H1 (cell line): ENCODE results near the gene MGMT. TPM values are rescaled to one million over a fixed set of nuclear protein-coding genes. Genes with fewer than 3 reads are reported as not detected.

ENCODE experiments used
- CTCF ChIA-PET: fragments of 300-600 bp; sonication (Branson Sonifier 250); formaldehyde crosslinking; loops from one replicate; lab custom pipeline; 2021; ENCODE audit not compliant: partially characterized antibody; lab: Charles Lee
- POLR2A ChIA-PET: fragments of 300-600 bp; sonication (Branson Sonifier 250); formaldehyde crosslinking; loops from one replicate; lab custom pipeline; 2021; ENCODE audit warnings: inconsistent platforms; ENCODE audit not compliant: partially characterized antibody; lab: Charles Lee
- DNase-seq, 2 experiments: peaks; one replicate each; pipeline versions ENCODE4 v3.0.0 to v3.0.0-alpha.2; 2010 to 2022; ENCODE audit warnings: low spot score in 2 of 2, low read depth in 1 of 2, mixed read lengths in 1 of 2
- FAIRE-seq: peaks from 2 replicates; lab custom pipeline; 2011; peaks lifted over from hg19 to GRCh38; lab: Jason Lieb, UNC
- H2AFZ ChIP-seq: 2 replicates; pipeline ENCODE4 v1.8.1; 2012; ENCODE audit warnings: low read length, inconsistent platforms
- H2AK5ac ChIP-seq: 2 replicates; pipeline ENCODE4 v1.6.1; 2013; ENCODE audit warnings: low read depth, low read length
- H2BK120ac ChIP-seq: replicated peaks from 2 replicates; pipeline ENCODE3; 2013; ENCODE audit warnings: low read depth, low read length, inconsistent platforms
- H2BK12ac ChIP-seq: 2 replicates; pipeline ENCODE4 v1.6.1; 2013; ENCODE audit warnings: low read depth, low read length
- H2BK15ac ChIP-seq: 2 replicates; pipeline ENCODE4 v1.6.1; 2013; ENCODE audit warnings: low read length
- H2BK20ac ChIP-seq: 2 replicates; pipeline ENCODE4 v1.6.1; 2013; ENCODE audit warnings: low read length
- H2BK5ac ChIP-seq: 2 replicates; pipeline ENCODE4 v1.6.1; 2013; ENCODE audit warnings: low read depth, low read length
- H3K14ac ChIP-seq: 2 replicates; pipeline ENCODE4 v1.6.1; 2013; ENCODE audit warnings: inconsistent platforms; ENCODE audit not compliant: insufficient read length
- H3K18ac ChIP-seq: 2 replicates; pipeline ENCODE4 v1.6.1; 2013; ENCODE audit warnings: low read length; ENCODE audit errors: extremely low read depth
- H3K23ac ChIP-seq: 2 replicates; pipeline ENCODE4 v1.6.1; 2013; ENCODE audit warnings: inconsistent platforms; ENCODE audit not compliant: insufficient read length
- H3K23me2 ChIP-seq: 2 replicates; pipeline ENCODE4 v1.6.1; 2013; ENCODE audit warnings: low read depth, low read length
- H3K27ac ChIP-seq: 2 replicates; pipeline ENCODE4 v1.6.1; 2011; ENCODE audit warnings: low read depth, low read length, inconsistent platforms
- H3K27me3 ChIP-seq, 4 experiments: replicated peaks in 1 of 4; 1 replicate in 1 of 4; 2 replicates in 3 of 4; pipeline versions ENCODE4 v1.6.1 to v1.8.1; 2011 to 2013; ENCODE audit warnings: low read length in 3 of 4, mild to moderate bottlenecking in 3 of 4, inconsistent platforms in 2 of 4, mixed read lengths in 2 of 4, moderate library complexity in 1 of 4; ENCODE audit not compliant: control insufficient read depth in 3 of 4, insufficient read depth in 3 of 4; ENCODE audit errors: extremely low read depth in 1 of 4
- H3K36me3 ChIP-seq, 4 experiments: 2 replicates each; pipeline versions ENCODE4 v1.6.1 to v1.8.1; 2011 to 2013; ENCODE audit warnings: mild to moderate bottlenecking in 4 of 4, low read length in 3 of 4, moderate library complexity in 2 of 4, control low read depth in 1 of 4, inconsistent platforms in 1 of 4; ENCODE audit not compliant: insufficient read depth in 4 of 4, control insufficient read depth in 2 of 4
- H3K4ac ChIP-seq: replicated peaks from 2 replicates; pipeline ENCODE3; 2013; ENCODE audit warnings: low read length, low read depth, mixed read lengths, inconsistent platforms; ENCODE audit not compliant: insufficient read length
- H3K4me1 ChIP-seq, 4 experiments: replicated peaks in 1 of 4; 1 replicate in 1 of 4; 2 replicates in 3 of 4; pipeline versions ENCODE4 v1.6.1 to v1.8.1; 2011 to 2013; ENCODE audit warnings: low read length in 3 of 4, inconsistent platforms in 2 of 4, mixed read lengths in 1 of 4; ENCODE audit not compliant: insufficient read depth in 4 of 4, control insufficient read depth in 3 of 4
- H3K4me2 ChIP-seq, 2 experiments: 2 replicates each; pipeline versions ENCODE4 v1.6.1 to v1.8.1; 2011 to 2013; ENCODE audit warnings: low read depth in 2 of 2, low read length in 2 of 2, control low read depth in 1 of 2, inconsistent platforms in 1 of 2, mild to moderate bottlenecking in 1 of 2; ENCODE audit not compliant: insufficient read depth in 1 of 2
- H3K4me3 ChIP-seq, 4 experiments: fragments of 200-600, 300-600 bp in 1 of 4; sonication (generic), shearing (Covaris generic), sonication (Bioruptor Twin) in 1 of 4; 2 replicates each; pipeline versions ENCODE4 v1.5.1 to v1.8.1; 2011 to 2016; ENCODE audit warnings: low read length in 4 of 4, low read depth in 3 of 4, control low read depth in 2 of 4, inconsistent platforms in 2 of 4, mild to moderate bottlenecking in 2 of 4, mixed read lengths in 1 of 4, moderate library complexity in 1 of 4; ENCODE audit not compliant: insufficient read depth in 2 of 4; ENCODE audit errors: extremely low read depth in 1 of 4
- H3K56ac ChIP-seq: replicated peaks from 2 replicates; pipeline ENCODE3; 2013; ENCODE audit warnings: low read depth, mild to moderate bottlenecking, mixed read lengths, low read length, inconsistent platforms; ENCODE audit not compliant: insufficient read length
- H3K79me1 ChIP-seq: 2 replicates; pipeline ENCODE4 v1.6.1; 2013; ENCODE audit warnings: low read depth, low read length, control low read depth
- H3K79me2 ChIP-seq, 2 experiments: 2 replicates each; pipeline versions ENCODE4 v1.6.1 to v1.8.1; 2012 to 2013; ENCODE audit warnings: low read length in 2 of 2, mild to moderate bottlenecking in 2 of 2, inconsistent platforms in 1 of 2; ENCODE audit not compliant: insufficient read depth in 2 of 2, control insufficient read depth in 1 of 2
- H3K9ac ChIP-seq, 4 experiments: replicated peaks in 1 of 4; 1 replicate in 1 of 4; 2 replicates in 3 of 4; pipeline versions ENCODE4 v1.6.1 to v1.8.1; 2011 to 2013; ENCODE audit warnings: low read depth in 3 of 4, low read length in 3 of 4, control low read depth in 2 of 4, mild to moderate bottlenecking in 2 of 4, moderate library complexity in 2 of 4, inconsistent platforms in 1 of 4; ENCODE audit errors: extremely low read depth in 1 of 4
- H3K9me3 ChIP-seq, 2 experiments: 2 replicates each; pipeline versions ENCODE4 v1.6.1 to v1.8.1; 2012 to 2013; ENCODE audit warnings: mild to moderate bottlenecking in 2 of 2, moderate library complexity in 2 of 2, control low read depth in 1 of 2, inconsistent platforms in 1 of 2, low read depth in 1 of 2, low read length in 1 of 2, mixed read lengths in 1 of 2; ENCODE audit not compliant: insufficient read depth in 2 of 2
- H4K20me1 ChIP-seq, 2 experiments: replicated peaks in 1 of 2; 2 replicates each; pipeline versions ENCODE3 to v1.8.1; 2011 to 2013; ENCODE audit warnings: inconsistent platforms in 2 of 2, low read length in 2 of 2, mild to moderate bottlenecking in 1 of 2; ENCODE audit not compliant: insufficient read depth in 2 of 2, control insufficient read depth in 1 of 2
- H4K5ac ChIP-seq: 2 replicates; pipeline ENCODE4 v1.6.1; 2013; ENCODE audit warnings: low read length, low read depth, mixed read lengths, inconsistent platforms; ENCODE audit not compliant: insufficient read length
- H4K8ac ChIP-seq: 2 replicates; pipeline ENCODE4 v1.8.0; 2013; ENCODE audit warnings: mild to moderate bottlenecking, moderate library complexity, low read length, inconsistent platforms; ENCODE audit not compliant: insufficient read depth; ENCODE audit errors: extremely low read depth
- H4K91ac ChIP-seq: replicated peaks from 2 replicates; pipeline ENCODE3; 2013; ENCODE audit warnings: low read length, mixed read lengths, inconsistent platforms; ENCODE audit not compliant: insufficient read length
- ATF2 ChIP-seq: IDR thresholded peaks from 2 replicates; pipeline ENCODE4 v1.6.1; 2012; ENCODE audit warnings: low read length, inconsistent platforms
- CBX8 ChIP-seq: fragments of 300-800, 300-1000 bp; sonication (generic); IDR thresholded peaks from 2 replicates; pipeline ENCODE4 v1.7.1; 2016; ENCODE audit warnings: low read depth, low read length, borderline replicate concordance
- CHD1 ChIP-seq: IDR thresholded peaks from 2 replicates; pipeline ENCODE4 v1.6.1; 2012; ENCODE audit warnings: low read depth, low read length, improper control_type of control experiment
- EZH2 ChIP-seq: fragments of 200-600 bp; sonication (generic); IDR thresholded peaks from 2 replicates; pipeline ENCODE4 v1.7.1; 2012; ENCODE audit warnings: low read depth, mild to moderate bottlenecking, moderate library complexity, low read length, inconsistent platforms; ENCODE audit not compliant: severe bottlenecking
- GABPA ChIP-seq: IDR thresholded peaks from 2 replicates; pipeline ENCODE4 v1.6.1; 2011; ENCODE audit warnings: mild to moderate bottlenecking, low read length, moderate library complexity, borderline replicate concordance; ENCODE audit not compliant: insufficient read depth
- KDM1A ChIP-seq: fragments of 200-600, 300-600 bp; sonication (generic); IDR thresholded peaks from 2 replicates; pipeline ENCODE4 v1.7.1; 2016; ENCODE audit warnings: mild to moderate bottlenecking, low read length, borderline replicate concordance
- KDM5A ChIP-seq: fragments of 200-600 bp; IDR thresholded peaks from 2 replicates; pipeline ENCODE4 v1.7.1; 2012; ENCODE audit warnings: mild to moderate bottlenecking, low read length, inconsistent platforms, mixed read lengths
- POLR2A ChIP-seq, 2 experiments: IDR thresholded peaks; 1 replicate in 1 of 2; 2 replicates in 1 of 2; pipeline ENCODE4 v1.6.1; 2011; ENCODE audit warnings: low read depth in 2 of 2, low read length in 2 of 2, mild to moderate bottlenecking in 2 of 2; ENCODE audit errors: control extremely low read depth in 1 of 2
- POLR2AphosphoS5 ChIP-seq: IDR thresholded peaks from 2 replicates; pipeline ENCODE4 v1.6.1; 2011; ENCODE audit warnings: low read depth, low read length
- SP2 ChIP-seq: IDR thresholded peaks from 2 replicates; pipeline ENCODE4 v1.6.1; 2012; ENCODE audit warnings: mild to moderate bottlenecking, low read length, inconsistent platforms
- SUZ12 ChIP-seq: fragments of 200-600 bp; sonication (generic); IDR thresholded peaks from 2 replicates; pipeline ENCODE4 v1.6.1; 2012; ENCODE audit warnings: mild to moderate bottlenecking, inconsistent platforms, low read length, moderate library complexity, mixed read lengths
- TAF1 ChIP-seq: IDR thresholded peaks from 2 replicates; pipeline ENCODE4 v1.6.1; 2011; ENCODE audit warnings: mild to moderate bottlenecking, low read depth, low read length
- TBP ChIP-seq: IDR thresholded peaks from 2 replicates; pipeline ENCODE4 v1.6.1; 2011; ENCODE audit warnings: low read depth, low read length, improper control_type of control experiment
- TEAD4 ChIP-seq: IDR thresholded peaks from 2 replicates; pipeline ENCODE4 v1.6.1; 2012; ENCODE audit warnings: low read depth, low read length, inconsistent platforms, mixed read lengths
- WGBS, 2 experiments: shearing (Covaris generic) in 1 of 2; methylation state at CpG; one replicate each; pipeline versions ENCODE4 v1.1.6 to v1.1.7; 2013 to 2015; ENCODE audit warnings: low lambda C conversion rate in 2 of 2, mixed read lengths in 2 of 2, inconsistent platforms in 1 of 2, low coverage in 1 of 2, missing lambda C conversion rate in 1 of 2; ENCODE audit not compliant: insufficient replicate concordance in 2 of 2, insufficient coverage in 1 of 2, insufficient read length in 1 of 2; ENCODE audit errors: extremely low coverage in 1 of 2, missing lambda C conversion rate in 1 of 2; 5-methylcytosine and 5-hydroxymethylcytosine counted together
- polyA plus RNA-seq, 7 experiments: library from polyadenylated mRNA; depleted of rRNA in 3 of 7; stranded (reverse) in 5 of 7; unstranded in 2 of 7; fragments of >200 nt in 5 of 7; fragments of 200-250 nt in 2 of 7; gene quantifications; 1 replicate in 5 of 7; 2 replicates in 1 of 7; 4 replicates in 1 of 7; pipeline versions ENCODE4 v1.2.1 to v1.2.3, GENCODE V29; 2011 to 2013; ENCODE audit warnings: missing spikeins in 2 of 7, mixed read lengths in 2 of 7
- total RNA-seq: library from RNA; stranded (reverse); fragmentation: NEBNext Ultra II Directional; extraction: Animal tissue kit (Norgen Biotek cat#: 25700); gene quantifications from 2 replicates; pipeline ENCODE4 v1.2.1, GENCODE V29; 2021

The MGMT gene
- total and polyA plus RNA-seq, 2 of the 8 experiments (the other 6 are each of a cell fraction or from before 2014, with no cell fraction given) = 9.9 to 10.7 TPM

- H3K18ac ChIP-seq = no peak overlapping the region
- CTCF ChIA-PET = interaction anchor here (0.6 to 1.0 kb wide), 2 partner anchors 8 to 416 kb away, joined by 3 read pairs; no protein-coding TSS in a partner anchor
- FAIRE-seq = no peak
- TF ChIP-seq SUZ12 (no peak), CHD1 (no peak), POLR2A (IDR thresholded peaks at IDR 0.05; ENCODE audit: control extremely low read depth in 1 of 2, low read depth in 2 of 2, low read length in 2 of 2) (no peak), GABPA (no peak), KDM5A (no peak), KDM1A (no peak), CBX8 (no peak), TAF1 (no peak), TEAD4 (no peak), POLR2AphosphoS5 (no peak), TBP (no peak), EZH2 (no peak), SP2 (no peak), ATF2 (no peak)
Measured at GRCh38 chr10:129760003-129760315, 292.9 kb downstream of the MGMT start.

More at GRCh38 chr10:129760003-129760315, 292.9 kb downstream of the MGMT start:
- Histone ChIP-seq H4K20me1 (no peaks in the 10 kb centered on the region), H3K4ac (no peak overlapping the region), H2BK12ac (no peak overlapping the region), H3K9me3 (peaks cover 0 to under 1% of the 10 kb centered on the region in 2 experiments; a peak in 2 of 4 replicates), H3K27me3 (no peaks in the 10 kb centered on the region), H2AK5ac (no peak overlapping the region), H3K79me1 (no peaks in the 10 kb centered on the region), H3K4me1 (no peaks in the 10 kb centered on the region; a peak in 1 of 7 replicates), H3K14ac (no peak overlapping the region), H2BK120ac (no peak overlapping the region), H2BK15ac (no peak overlapping the region), H3K23ac (no peak overlapping the region), H2AFZ (no peak overlapping the region), H3K79me2 (no peaks in the 10 kb centered on the region), H3K4me2 (no peak overlapping the region), H3K36me3 (no peaks in the 10 kb centered on the region), H3K27ac (no peak overlapping the region), H2BK5ac (no peak overlapping the region), H3K9ac (no peak overlapping the region), H4K91ac (no peak overlapping the region), H2BK20ac (no peak overlapping the region), H3K23me2 (no peaks in the 10 kb centered on the region), H4K5ac (no peak overlapping the region), H3K4me3 (no peak overlapping the region), H4K8ac (0 out of 2 replicates have a peak overlapping the region, but pooled peaks have one; percentile 60), H3K56ac (no peak overlapping the region)
- POLR2A ChIA-PET = no interaction called here
- whole genome bisulfite sequencing, 2 experiments = 96% methylated on average over 11 of the region's 11 CpGs; no CpG with 5 or more reads in 1 of the 2 experiments
- DNase-seq = peak in 1 of 2 experiments; percentile 30
